ENCODE results near the gene LPCAT4. TPM values are rescaled to one million over a fixed set of nuclear protein-coding genes. Genes with fewer than 3 reads are reported as not detected.

LPCAT4 gene
- total and polyA plus RNA-seq, 4 donors = 1.1 to 2.4 (median 1.8) TPM

GRCh38 chr15:34336231-34336990 is 30.6 kb downstream of the LPCAT4 start:
- Histone ChIP-seq H3K36me3 (ENCODE audit: control insufficient read depth in 4 of 4, insufficient read depth in 3 of 4, low read depth in 1 of 4, low read length in 3 of 4) (peaks cover 0 to 4% (median under 1%) of the 10 kb centered on the region in 4 donors), H3K27me3 (ENCODE audit: control insufficient read depth in 4 of 4, insufficient read depth in 4 of 4, low read length in 3 of 4) (no peaks in the 10 kb centered on the region), H3K27ac (ENCODE audit: low read depth in 1 of 2, low read length in 2 of 2) (peak overlapping the region; percentile 73 to 92), H3K4me1 (ENCODE audit: control insufficient read depth in 4 of 4, insufficient read depth in 4 of 4, low read length in 3 of 4) (peaks cover 0 to 16% (median 4%) of the 10 kb centered on the region in 4 donors), H3K4me3 (ENCODE audit: low read depth in 1 of 3, low read length in 3 of 3) (peak overlapping the region; percentile 64 to 89 (median 80)), H3K9ac (ENCODE audit: low read depth in 1 of 2, low read length in 2 of 2) (peak overlapping the region; percentile 64 to 71), H3K9me3 (ENCODE audit: control insufficient read depth in 4 of 4, low read length in 3 of 4) (no peaks in the 10 kb centered on the region)
- TF ChIP-seq MAX (IDR thresholded peaks at IDR 0.05) (no peak), CTCF (IDR thresholded peaks at IDR 0.05; ENCODE audit: low read depth, low read length, missing input control) (no peak), NR2F2 (IDR thresholded peaks at IDR 0.05) (no peak)
- 87% methylated on average over 16 of the region's 16 CpGs for WGBS
- no peak for DNase-seq (ENCODE audit: low spot score)

GRCh38 chr15:34335176-34336032 is 31.6 kb downstream of the LPCAT4 start:
- Histone ChIP-seq H3K9ac (ENCODE audit: low read depth in 1 of 2, low read length in 2 of 2) (peak overlapping the region in 1 of 2 donors; percentile 1), H3K4me1 (ENCODE audit: control insufficient read depth in 4 of 4, insufficient read depth in 4 of 4, low read length in 3 of 4) (peaks cover 0 to 16% (median 4%) of the 10 kb centered on the region in 4 donors), H3K9me3 (ENCODE audit: control insufficient read depth in 4 of 4, low read length in 3 of 4) (no peaks in the 10 kb centered on the region), H3K27me3 (ENCODE audit: control insufficient read depth in 4 of 4, insufficient read depth in 4 of 4, low read length in 3 of 4) (no peaks in the 10 kb centered on the region), H3K36me3 (ENCODE audit: control insufficient read depth in 4 of 4, insufficient read depth in 3 of 4, low read depth in 1 of 4, low read length in 3 of 4) (peaks cover 0 to 1% (median 0%) of the 10 kb centered on the region in 4 donors), H3K4me3 (ENCODE audit: low read depth in 1 of 3, low read length in 3 of 3) (no peak overlapping the region), H3K27ac (ENCODE audit: low read depth in 1 of 2, low read length in 2 of 2) (peak overlapping the region; percentile 52 to 71)
- WGBS = 80% methylated on average over 3 of the region's 3 CpGs
- no peak for DNase-seq (ENCODE audit: low spot score)
- TF ChIP-seq EGR1 (IDR thresholded peaks at IDR 0.05; ENCODE audit: low read depth in 2 of 2) = no peak
- TF ChIP-seq RXRA (IDR thresholded peaks at IDR 0.05) = no peak
- no peak for TF ChIP-seq TAF1 (conservative IDR thresholded peaks at IDR 0.05)
- TF ChIP-seq ZBTB33 (IDR thresholded peaks at IDR 0.05) = no peak
- TF ChIP-seq ATF3 (IDR thresholded peaks at IDR 0.05) = no peak
- no peak for TF ChIP-seq REST (IDR thresholded peaks at IDR 0.05)
- no peak for TF ChIP-seq SP1 (IDR thresholded peaks at IDR 0.05)
- TF ChIP-seq HNF4A (conservative IDR thresholded peaks at IDR 0.05) = no peak
